HepG2 (cell line): ENCODE measurements around the gene TTC38. TPM values are rescaled to one million over a fixed set of nuclear protein-coding genes. Genes with fewer than 3 reads are reported as not detected.

Experiments used
- ATAC-seq: fragments of 200-7000 bp; cut with Tn5 transposase; 3 replicates; pipeline ENCODE4 v1.9.1; 2020; ENCODE audit warnings: mild to moderate bottlenecking, moderate library complexity
- BruUV-seq: library from RNA; stranded (reverse); fragments of 400-500 nt; replicated peaks from 2 replicates; lab custom pipeline; 2021; lab: Mats Ljungman, UMichigan
- CTCF ChIA-PET: fragments of 300-600 bp; formaldehyde crosslinking; extraction: SDS; loops from one replicate; lab custom pipeline; 2021; ENCODE audit warnings: low total read pairs, inconsistent platforms, low intra/inter-chr PET ratio; lab: Yijun Ruan, JAX
- POLR2A ChIA-PET: fragments of 350-600 bp; sonication (Branson Sonifier 250); formaldehyde crosslinking; loops from one replicate; lab custom pipeline; 2020; ENCODE audit warnings: antibody characterized with exemption, inconsistent platforms; lab: Yijun Ruan, JAX
- DNase-seq: peaks from one replicate; pipeline ENCODE4 v3.0.0-alpha.2; 2015; ENCODE audit warnings: low spot score
- FAIRE-seq: peaks from 3 replicates; lab custom pipeline; 2011; peaks lifted over from hg19 to GRCh38; lab: Jason Lieb, UNC
- H2AFZ ChIP-seq: one replicate; pipeline ENCODE4 v1.6.1; 2011; ENCODE audit warnings: low read length, inconsistent platforms
- H3K27ac ChIP-seq: fragments of 300-600 bp; 3 replicates; pipeline ENCODE4 v1.8.0; 2011; ENCODE audit warnings: mixed run types, mild to moderate bottlenecking, mixed read lengths, low read length, inconsistent platforms; ENCODE audit not compliant: insufficient read depth; ENCODE audit errors: extremely low read length
- H3K27me3 ChIP-seq, 2 experiments: fragments of 200-600 bp in 1 of 2; 2 replicates in 1 of 2; 3 replicates in 1 of 2; pipeline versions ENCODE4 v1.6.0 to v1.8.0; 2011; ENCODE audit warnings: low read length in 2 of 2, mild to moderate bottlenecking in 2 of 2, moderate library complexity in 2 of 2, inconsistent platforms in 1 of 2; ENCODE audit not compliant: insufficient read depth in 2 of 2, control insufficient read depth in 1 of 2
- H3K36me3 ChIP-seq, 2 experiments: fragments of 200-600 bp in 1 of 2; replicated peaks in 1 of 2; 2 replicates in 1 of 2; 3 replicates in 1 of 2; pipeline versions ENCODE4 v1.5.1 to v1.8.0; 2011; ENCODE audit warnings: low read length in 2 of 2, inconsistent platforms in 1 of 2; ENCODE audit not compliant: insufficient read depth in 2 of 2, control insufficient read depth in 1 of 2
- H3K4me1 ChIP-seq: 2 replicates; pipeline ENCODE4 v1.5.1; 2012; ENCODE audit warnings: low read length, inconsistent platforms; ENCODE audit not compliant: insufficient read depth
- H3K4me2 ChIP-seq: 2 replicates; pipeline ENCODE4 v1.6.0; 2011; ENCODE audit warnings: low read depth, low read length, inconsistent platforms
- H3K4me3 ChIP-seq, 3 experiments: fragments of 200-600 bp in 1 of 3; sonication (generic), shearing (Covaris generic) in 1 of 3; replicated peaks in 1 of 3; 2 replicates each; pipeline ENCODE4 v1.5.1; 2011 to 2016; ENCODE audit warnings: low read length in 3 of 3, inconsistent platforms in 2 of 3, low read depth in 2 of 3, mild to moderate bottlenecking in 2 of 3, control low read depth in 1 of 3, mixed read lengths in 1 of 3; ENCODE audit not compliant: insufficient read depth in 1 of 3
- H3K79me2 ChIP-seq: one replicate; pipeline ENCODE4 v1.6.1; 2011; ENCODE audit warnings: low read length, inconsistent platforms; ENCODE audit not compliant: insufficient read depth
- H3K9ac ChIP-seq: 2 replicates; pipeline ENCODE4 v1.6.0; 2011; ENCODE audit warnings: mild to moderate bottlenecking, low read depth, low read length, inconsistent platforms; ENCODE audit not compliant: insufficient read depth
- H3K9me3 ChIP-seq: 2 replicates; pipeline ENCODE4 v1.5.1; 2012; ENCODE audit warnings: mild to moderate bottlenecking, low read length
- H4K20me1 ChIP-seq: 2 replicates; pipeline ENCODE4 v1.6.0; 2011; ENCODE audit warnings: inconsistent platforms, mild to moderate bottlenecking, low read length, moderate library complexity; ENCODE audit not compliant: insufficient read depth
- AGO2 ChIP-seq: fragments of 200-400 bp; formaldehyde crosslinking; optimal IDR thresholded peaks from 2 replicates; pipeline ENCODE3; 2017; ENCODE audit warnings: mild to moderate bottlenecking, low read depth, low read length, moderate library complexity
- ATM ChIP-seq: fragments of 450-650 bp; IDR thresholded peaks from 2 replicates; pipeline ENCODE4 v1.7.1; 2017; ENCODE audit warnings: mild to moderate bottlenecking, borderline replicate concordance
- FIP1L1 ChIP-seq: fragments of 200-400 bp; formaldehyde crosslinking; IDR thresholded peaks from 2 replicates; pipeline ENCODE4 v1.6.1; 2018; ENCODE audit warnings: low read depth, mild to moderate bottlenecking, low read length, moderate library complexity, borderline replicate concordance; ENCODE audit not compliant: insufficient read depth
- GABPB1 ChIP-seq: IDR thresholded peaks from 2 replicates; pipeline ENCODE4 v1.6.1; 2016; ENCODE audit warnings: mild to moderate bottlenecking, missing genetic modification reagents, moderate library complexity, missing compliant biosample characterization
- HOXA3 ChIP-seq: sonication (generic); formaldehyde crosslinking; IDR thresholded peaks from 2 replicates; pipeline ENCODE4 v1.5.0; 2020; ENCODE audit warnings: missing genetic modification reagents
- JDP2 ChIP-seq: sonication (generic); formaldehyde crosslinking; IDR thresholded peaks from 2 replicates; pipeline ENCODE4 v1.8.1; 2022; ENCODE audit warnings: missing genetic modification reagents, borderline replicate concordance
- NCOA5 ChIP-seq: sonication (generic); formaldehyde crosslinking; IDR thresholded peaks from 2 replicates; pipeline ENCODE4 v1.4.0; 2020; ENCODE audit warnings: missing genetic modification reagents
- SMC3 ChIP-seq: IDR thresholded peaks from 2 replicates; pipeline ENCODE4 v1.6.1; 2011; ENCODE audit warnings: low read length, improper control_type of control experiment
- TBP ChIP-seq: sonication (generic); formaldehyde crosslinking; IDR thresholded peaks from 2 replicates; pipeline ENCODE4 v1.5.0; 2020; ENCODE audit warnings: missing genetic modification reagents
- ZMYM4 ChIP-seq: sonication (generic); formaldehyde crosslinking; IDR thresholded peaks from 2 replicates; pipeline ENCODE4 v1.8.1; 2023; ENCODE audit warnings: mild to moderate bottlenecking, missing genetic modification reagents
- ZNF329 ChIP-seq: sonication (generic); formaldehyde crosslinking; IDR thresholded peaks from 2 replicates; pipeline ENCODE4 v1.9.0; 2021; ENCODE audit warnings: low read depth, mild to moderate bottlenecking, missing genetic modification reagents
- ZNF337 ChIP-seq: sonication (generic); formaldehyde crosslinking; IDR thresholded peaks from 2 replicates; pipeline ENCODE4 v1.5.1; 2020; ENCODE audit warnings: missing genetic modification reagents, low read depth, mild to moderate bottlenecking, borderline replicate concordance
- ZNF530 ChIP-seq: sonication (generic); formaldehyde crosslinking; IDR thresholded peaks from 2 replicates; pipeline ENCODE4 v1.5.0; 2020; ENCODE audit warnings: low read depth, mild to moderate bottlenecking, missing genetic modification reagents
- WGBS: methylation state at CpG from one replicate; pipeline ENCODE4 v1.1.6; 2017; ENCODE audit warnings: low lambda C conversion rate; 5-methylcytosine and 5-hydroxymethylcytosine counted together
- in situ Hi-C: cut with HindIII; loops from 2 replicates; pipeline ENCODE4 v1.10.0; 2017; ENCODE audit warnings: low pct_unique_long_range_greater_than_20kb; ENCODE audit not compliant: extremely low pct_ligation_motif_present
- intact Hi-C: fragments of 100-400 bp; cut with micrococcal nuclease; formaldehyde crosslinking; loops from one replicate; pipeline ENCODE4 v1.10.0; 2022; ENCODE audit not compliant: unreplicated experiment
- polyA plus RNA-seq, 8 experiments: library from polyadenylated mRNA; depleted of rRNA in 3 of 8; stranded (reverse) in 7 of 8; unstranded in 1 of 8; fragments of >200 nt; fragmentation: Illumina TruSeq in 4 of 8; extraction: Trizol in 4 of 8; gene quantifications; 2 replicates each; pipeline versions ENCODE4 v1.2.1 to v1.2.3, GENCODE V29; 2011 to 2016; ENCODE audit warnings: low read depth in 4 of 8, missing spikeins in 1 of 8, mixed read lengths in 1 of 8; ENCODE audit not compliant: insufficient read depth in 1 of 8
- total RNA-seq, 5 experiments: library from RNA; depleted of rRNA; stranded (reverse); fragments of >200 nt; fragmentation: Illumina TruSeq; extraction: Trizol; gene quantifications; 2 replicates each; pipeline ENCODE4 v1.2.3, GENCODE V29; 2016; ENCODE audit warnings: low read depth in 1 of 5
- TF ChIP-seq, protein P1 (sequence below): sonication (generic); formaldehyde crosslinking; IDR thresholded peaks from 2 replicates; pipeline ENCODE4 v1.5.0; 2020; ENCODE audit warnings: mild to moderate bottlenecking, missing genetic modification reagents, borderline replicate concordance
- TF ChIP-seq, protein P2 (sequence below): sonication (generic); formaldehyde crosslinking; IDR thresholded peaks from 2 replicates; pipeline ENCODE4 v1.9.0; 2021; ENCODE audit warnings: mild to moderate bottlenecking, missing genetic modification reagents

The TTC38 gene
- total and polyA plus RNA-seq, 2 of the 13 experiments (the other 11 are each of a cell fraction or from before 2014, with no cell fraction given), result 101 to 105 TPM

DNA sequence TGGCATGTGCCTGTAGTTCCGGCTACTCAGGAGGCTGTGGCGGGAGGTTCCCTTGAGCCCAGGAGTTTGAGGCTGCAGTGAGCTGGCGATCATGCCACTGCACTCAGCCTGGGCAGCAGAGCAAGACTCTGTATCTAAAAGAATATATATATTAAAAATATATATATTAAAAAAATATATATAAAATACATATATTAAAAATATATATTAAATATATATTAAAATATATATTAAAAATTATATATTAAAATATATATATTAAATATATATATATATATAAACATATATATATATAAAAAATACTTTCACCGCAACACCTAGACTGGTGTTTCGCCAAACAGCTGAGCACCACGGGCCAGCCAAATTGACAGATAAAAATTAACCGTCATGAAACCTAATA is 8.8 kb downstream of the TTC38 start (continued):
- TF ChIP-seq ZNF530 (CRISPR knock-in tag) (no peak), ZNF337 (no peak), FIP1L1 (no peak), JDP2 (no peak), TBP (CRISPR knock-in tag) (no peak), ZMYM4 (no peak), NCOA5 (no peak)
- TF ChIP-seq, protein P1, sequence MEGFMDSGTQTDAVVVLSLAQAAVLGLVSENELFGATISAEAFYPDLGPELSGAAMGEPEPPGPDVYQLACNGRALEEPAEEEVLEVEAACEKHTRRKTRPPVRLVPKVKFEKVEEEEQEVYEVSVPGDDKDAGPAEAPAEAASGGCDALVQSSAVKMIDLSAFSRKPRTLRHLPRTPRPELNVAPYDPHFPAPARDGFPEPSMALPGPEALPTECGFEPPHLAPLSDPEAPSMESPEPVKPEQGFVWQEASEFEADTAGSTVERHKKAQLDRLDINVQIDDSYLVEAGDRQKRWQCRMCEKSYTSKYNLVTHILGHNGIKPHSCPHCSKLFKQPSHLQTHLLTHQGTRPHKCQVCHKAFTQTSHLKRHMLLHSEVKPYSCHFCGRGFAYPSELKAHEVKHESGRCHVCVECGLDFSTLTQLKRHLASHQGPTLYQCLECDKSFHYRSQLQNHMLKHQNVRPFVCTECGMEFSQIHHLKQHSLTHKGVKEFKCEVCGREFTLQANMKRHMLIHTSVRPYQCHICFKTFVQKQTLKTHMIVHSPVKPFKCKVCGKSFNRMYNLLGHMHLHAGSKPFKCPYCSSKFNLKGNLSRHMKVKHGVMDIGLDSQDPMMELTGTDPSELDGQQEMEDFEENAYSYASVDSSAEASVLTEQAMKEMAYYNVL, result no peak

DNA sequence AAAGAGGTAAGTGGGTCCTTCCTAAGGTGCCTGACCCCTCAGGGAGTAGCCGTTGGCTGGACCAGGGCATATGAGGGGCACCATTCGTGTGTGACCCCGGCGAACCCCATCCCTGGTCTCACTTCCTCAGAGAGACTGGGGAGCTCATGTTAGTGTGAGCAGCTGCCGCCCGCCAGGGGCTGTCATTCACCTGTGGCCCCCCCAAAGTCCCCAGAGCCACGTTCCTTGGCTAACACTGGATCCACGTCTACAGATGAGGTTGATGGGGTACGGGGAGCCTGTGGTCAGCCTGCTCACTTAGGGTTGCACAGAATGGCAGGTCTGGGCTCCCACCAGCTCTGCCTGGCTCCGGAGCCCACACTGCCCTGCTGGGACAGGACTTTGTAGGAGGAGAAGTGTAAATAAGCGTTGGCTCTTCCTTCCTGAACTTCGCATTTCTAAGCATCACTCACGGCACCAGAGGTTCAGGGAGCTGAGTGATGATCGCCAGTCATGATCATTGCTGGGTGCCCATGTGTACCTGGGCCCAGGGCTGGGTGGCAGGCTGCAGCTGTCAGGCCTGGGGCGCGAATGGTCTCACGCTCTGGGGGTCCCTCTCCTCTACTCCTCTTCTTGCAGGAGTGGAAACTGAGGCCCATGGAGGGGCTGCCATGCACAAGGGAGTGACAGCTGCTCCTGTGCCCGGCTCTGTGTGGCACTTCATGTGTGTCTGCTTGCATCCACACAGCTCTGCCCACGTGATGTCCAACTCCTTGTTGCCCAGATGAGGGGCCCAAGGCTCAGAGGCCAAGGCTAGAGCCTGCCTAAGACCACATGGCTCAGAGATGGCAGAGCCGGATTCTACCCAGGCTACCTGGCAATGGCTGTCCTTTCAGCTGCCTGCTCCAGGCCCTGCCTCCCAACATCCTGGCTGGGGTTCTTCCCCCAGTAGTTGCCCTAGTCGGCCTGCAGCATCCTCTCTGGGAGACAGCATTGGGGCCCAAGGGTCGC is 11.1 kb downstream of the TTC38 start:
- no TSS peak for BruUV-seq
- no peaks in the 10 kb centered on the region for H3K9me3 ChIP-seq
- WGBS, result 96% methylated on average over 8 of the region's 22 CpGs
- no peak overlapping the region for H3K4me3 ChIP-seq
- H2AFZ ChIP-seq, result no peak overlapping the region
- FAIRE-seq, result no peak
- CTCF ChIA-PET, result no interaction called here
- no peaks in the 10 kb centered on the region for H3K27me3 ChIP-seq
- H3K36me3 ChIP-seq, result peaks cover 53 to 93% of the 10 kb centered on the region in 2 experiments
- H3K79me2 ChIP-seq, result no peaks in the 10 kb centered on the region
- intact Hi-C loops (no loop called here), in situ Hi-C loops (no loop called here)
- H3K9ac ChIP-seq, result no peak overlapping the region
- H3K27ac ChIP-seq, result no peak overlapping the region
- H4K20me1 ChIP-seq, result peaks cover 9% of the 10 kb centered on the region
- no peak for DNase-seq
- no peak for ATAC-seq
- POLR2A ChIA-PET, result interaction anchor here (1.5 to 6.2 kb wide), 3 partner anchors 10 to 17 kb away, joined by 3 to 41 read pairs (median 9); partner anchors contain the start of genes GTSE1 and TTC38
- H3K4me1 ChIP-seq, result no peaks in the 10 kb centered on the region
- H3K4me2 ChIP-seq, result no peak overlapping the region
- TF ChIP-seq AGO2 (peak; percentile 72), GABPB1 (CRISPR knock-in tag) (no peak), ZNF329 (no peak), ATM (no peak), SMC3 (no peak), HOXA3 (CRISPR knock-in tag) (no peak)
- TF ChIP-seq, protein P2, sequence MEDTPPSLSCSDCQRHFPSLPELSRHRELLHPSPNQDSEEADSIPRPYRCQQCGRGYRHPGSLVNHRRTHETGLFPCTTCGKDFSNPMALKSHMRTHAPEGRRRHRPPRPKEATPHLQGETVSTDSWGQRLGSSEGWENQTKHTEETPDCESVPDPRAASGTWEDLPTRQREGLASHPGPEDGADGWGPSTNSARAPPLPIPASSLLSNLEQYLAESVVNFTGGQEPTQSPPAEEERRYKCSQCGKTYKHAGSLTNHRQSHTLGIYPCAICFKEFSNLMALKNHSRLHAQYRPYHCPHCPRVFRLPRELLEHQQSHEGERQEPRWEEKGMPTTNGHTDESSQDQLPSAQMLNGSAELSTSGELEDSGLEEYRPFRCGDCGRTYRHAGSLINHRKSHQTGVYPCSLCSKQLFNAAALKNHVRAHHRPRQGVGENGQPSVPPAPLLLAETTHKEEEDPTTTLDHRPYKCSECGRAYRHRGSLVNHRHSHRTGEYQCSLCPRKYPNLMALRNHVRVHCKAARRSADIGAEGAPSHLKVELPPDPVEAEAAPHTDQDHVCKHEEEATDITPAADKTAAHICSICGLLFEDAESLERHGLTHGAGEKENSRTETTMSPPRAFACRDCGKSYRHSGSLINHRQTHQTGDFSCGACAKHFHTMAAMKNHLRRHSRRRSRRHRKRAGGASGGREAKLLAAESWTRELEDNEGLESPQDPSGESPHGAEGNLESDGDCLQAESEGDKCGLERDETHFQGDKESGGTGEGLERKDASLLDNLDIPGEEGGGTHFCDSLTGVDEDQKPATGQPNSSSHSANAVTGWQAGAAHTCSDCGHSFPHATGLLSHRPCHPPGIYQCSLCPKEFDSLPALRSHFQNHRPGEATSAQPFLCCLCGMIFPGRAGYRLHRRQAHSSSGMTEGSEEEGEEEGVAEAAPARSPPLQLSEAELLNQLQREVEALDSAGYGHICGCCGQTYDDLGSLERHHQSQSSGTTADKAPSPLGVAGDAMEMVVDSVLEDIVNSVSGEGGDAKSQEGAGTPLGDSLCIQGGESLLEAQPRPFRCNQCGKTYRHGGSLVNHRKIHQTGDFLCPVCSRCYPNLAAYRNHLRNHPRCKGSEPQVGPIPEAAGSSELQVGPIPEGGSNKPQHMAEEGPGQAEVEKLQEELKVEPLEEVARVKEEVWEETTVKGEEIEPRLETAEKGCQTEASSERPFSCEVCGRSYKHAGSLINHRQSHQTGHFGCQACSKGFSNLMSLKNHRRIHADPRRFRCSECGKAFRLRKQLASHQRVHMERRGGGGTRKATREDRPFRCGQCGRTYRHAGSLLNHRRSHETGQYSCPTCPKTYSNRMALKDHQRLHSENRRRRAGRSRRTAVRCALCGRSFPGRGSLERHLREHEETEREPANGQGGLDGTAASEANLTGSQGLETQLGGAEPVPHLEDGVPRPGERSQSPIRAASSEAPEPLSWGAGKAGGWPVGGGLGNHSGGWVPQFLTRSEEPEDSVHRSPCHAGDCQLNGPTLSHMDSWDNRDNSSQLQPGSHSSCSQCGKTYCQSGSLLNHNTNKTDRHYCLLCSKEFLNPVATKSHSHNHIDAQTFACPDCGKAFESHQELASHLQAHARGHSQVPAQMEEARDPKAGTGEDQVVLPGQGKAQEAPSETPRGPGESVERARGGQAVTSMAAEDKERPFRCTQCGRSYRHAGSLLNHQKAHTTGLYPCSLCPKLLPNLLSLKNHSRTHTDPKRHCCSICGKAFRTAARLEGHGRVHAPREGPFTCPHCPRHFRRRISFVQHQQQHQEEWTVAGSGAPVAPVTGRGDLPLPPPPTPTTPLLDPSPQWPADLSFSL (CRISPR knock-in tag), result no peak
